Dermis microvascular lymphatic vessel endothelial cell (primary cell): Measurements from ENCODE around the gene SIGLEC1. TPM values are rescaled to one million over a fixed set of nuclear protein-coding genes. Genes with fewer than 3 reads are reported as not detected.
A peak's percentile ranks its signal among the peaks of the same experiment; 100 is the strongest.

ENCODE experiments used
- DNase-seq, 2 donors: peaks; one replicate each; pipeline versions ENCODE4 v3.0.0 to v3.0.0-alpha.2; 2010; ENCODE audit warnings: low read depth in 2 of 2
- total RNA-seq: library from RNA; depleted of rRNA; stranded (reverse); fragments of >200 nt; gene quantifications from 2 replicates; pipeline ENCODE4 v1.2.1, GENCODE V29; 2014

Gene SIGLEC1
- total RNA-seq, 1 donor from 2014 or later: not detected

DNA sequence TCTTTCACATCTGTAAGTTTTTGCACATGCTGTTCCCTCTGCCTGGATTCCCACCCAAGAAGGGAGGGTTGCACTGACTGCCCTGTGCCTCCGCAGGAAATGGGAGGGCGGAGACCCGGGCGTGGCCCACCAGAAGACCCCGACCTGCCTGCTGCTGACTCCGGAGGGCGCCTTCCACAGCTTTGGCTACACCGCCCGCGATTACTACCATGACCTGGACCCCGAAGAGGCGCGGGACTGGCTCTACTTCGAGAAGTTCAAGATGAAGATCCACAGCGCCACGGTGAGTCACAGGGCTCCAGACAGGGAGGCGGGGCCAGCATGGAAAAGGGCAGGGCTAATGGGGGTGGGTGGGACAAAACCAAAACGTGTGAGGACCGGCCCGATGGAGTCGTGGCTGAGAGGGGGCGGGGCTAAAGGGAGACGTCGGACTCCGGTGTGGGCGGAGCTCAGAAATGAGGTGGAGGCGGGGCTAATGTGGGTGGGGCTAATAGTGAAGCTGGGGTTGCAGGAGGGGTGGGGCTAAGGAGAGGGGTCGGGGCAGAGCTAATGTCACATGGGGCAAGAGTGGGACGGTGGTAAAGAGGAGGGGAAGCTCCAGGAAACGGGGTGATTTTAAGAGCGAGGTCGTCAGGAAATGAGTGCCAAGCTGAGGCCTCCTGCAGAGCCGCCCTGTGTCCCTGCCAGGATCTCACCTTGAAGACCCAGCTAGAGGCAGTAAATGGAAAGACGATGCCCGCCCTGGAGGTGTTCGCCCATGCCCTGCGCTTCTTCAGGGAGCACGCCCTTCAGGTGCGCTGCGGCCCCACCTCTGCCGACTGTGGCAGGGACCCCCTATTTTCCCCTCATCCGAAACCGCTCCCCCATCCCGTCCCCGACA lies 32.6 kb upstream of the SIGLEC1 start:
- DNase-seq: peak in 1 of 2 donors; percentile 19

DNA sequence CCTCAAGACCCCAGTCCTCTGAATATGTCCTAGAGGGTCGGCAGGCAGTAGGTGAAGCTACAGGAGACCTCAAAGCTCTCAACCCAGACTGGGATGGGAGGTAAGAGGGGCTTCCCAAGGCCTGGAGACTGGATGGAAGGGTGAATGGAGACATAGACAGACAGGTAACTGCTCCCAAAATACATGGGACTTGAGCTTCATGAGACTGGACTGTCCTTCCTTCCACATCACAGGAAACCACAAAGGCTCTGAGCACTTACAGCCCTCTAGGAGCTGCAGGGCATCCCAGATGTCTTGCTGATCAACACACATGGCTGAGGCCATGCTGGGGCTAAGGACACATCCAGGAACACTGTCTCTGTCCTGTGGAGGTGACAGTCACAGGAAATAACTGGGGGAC lies 31.6 kb upstream of the SIGLEC1 start:
- DNase-seq: no peak

DNA sequence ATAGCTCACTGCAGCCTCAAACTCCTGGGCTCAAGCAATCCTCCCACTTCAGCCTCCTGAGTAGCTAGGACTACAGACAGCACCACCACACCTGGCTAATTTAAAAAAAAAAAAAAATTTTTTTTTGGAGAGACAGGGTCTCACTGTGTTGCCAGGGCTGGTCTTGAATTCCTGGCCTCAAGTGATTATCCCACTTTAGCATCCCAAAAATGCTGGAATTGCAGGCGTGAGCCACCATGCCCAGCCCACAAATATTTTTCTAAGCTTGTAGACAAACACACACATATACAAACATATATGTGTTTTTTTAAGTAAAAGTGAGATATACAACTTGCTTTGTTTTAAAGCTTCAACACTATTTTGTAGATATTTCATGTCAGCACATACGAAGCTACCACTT lies 30.9 kb upstream of the SIGLEC1 start:
- DNase-seq: no peak

DNA sequence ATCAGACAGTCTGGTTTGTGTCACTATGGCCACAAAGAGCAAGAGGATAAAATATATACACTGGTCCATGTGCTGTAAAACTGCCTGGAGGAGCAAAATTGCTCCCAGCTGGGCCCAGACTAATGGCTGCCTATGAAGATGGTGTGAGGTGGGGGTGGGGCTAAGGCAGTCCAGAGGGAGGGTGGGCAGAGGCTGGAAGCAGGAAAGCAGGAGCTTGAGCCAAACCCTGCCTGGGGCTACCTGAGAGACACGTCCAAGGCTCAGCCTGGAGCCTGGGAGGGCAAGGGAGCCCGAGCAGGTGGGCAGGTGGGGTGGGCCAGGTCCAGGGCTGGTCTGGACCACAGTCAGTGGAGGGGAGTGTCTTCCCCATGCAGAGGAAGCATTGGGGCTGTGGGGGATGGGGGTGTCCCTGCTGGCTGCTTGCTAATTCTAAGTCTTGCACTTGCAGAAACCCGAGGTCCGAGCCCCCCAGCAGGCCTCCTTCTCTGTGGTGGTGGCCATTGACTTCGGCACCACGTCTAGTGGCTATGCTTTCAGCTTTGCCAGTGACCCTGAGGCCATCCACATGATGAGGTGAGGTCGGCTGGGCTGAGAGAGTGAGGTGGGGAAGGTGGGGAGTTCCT lies 29.5 kb upstream of the SIGLEC1 start:
- DNase-seq: no peak

DNA sequence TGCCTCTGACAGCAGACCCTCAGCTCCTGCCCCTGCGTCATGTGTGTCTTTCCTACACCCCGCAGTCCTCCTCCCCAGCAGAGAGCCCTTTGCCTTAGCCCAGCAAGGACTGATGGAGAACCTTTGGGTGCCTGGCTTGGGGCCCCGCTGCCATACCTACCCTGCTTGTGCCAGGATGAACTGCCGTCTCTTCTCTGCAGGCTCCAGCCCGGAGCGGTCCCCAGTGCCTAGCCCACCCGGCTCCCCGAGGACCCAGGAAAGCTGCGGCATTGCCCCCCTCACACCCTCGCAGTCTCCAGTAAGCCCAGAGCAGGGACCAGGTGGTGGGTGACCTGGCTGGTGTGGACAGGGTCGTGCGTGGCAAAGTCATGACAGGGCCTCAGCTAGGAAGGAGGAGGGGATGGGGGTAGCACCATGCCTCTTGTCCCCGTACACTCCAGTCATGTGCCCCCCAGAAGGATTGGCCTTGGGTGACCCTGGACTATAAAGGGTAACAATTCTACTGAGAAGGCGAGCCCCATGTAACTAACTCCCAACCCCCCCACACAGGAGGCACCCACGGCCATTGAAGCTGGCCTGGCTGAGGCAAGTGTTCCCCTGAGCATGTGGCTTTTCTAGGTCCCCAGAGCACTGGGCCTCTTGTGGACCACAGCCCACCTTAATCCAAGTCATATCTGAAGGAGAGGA lies 28.4 kb upstream of the SIGLEC1 start:
- no peak for DNase-seq

DNA sequence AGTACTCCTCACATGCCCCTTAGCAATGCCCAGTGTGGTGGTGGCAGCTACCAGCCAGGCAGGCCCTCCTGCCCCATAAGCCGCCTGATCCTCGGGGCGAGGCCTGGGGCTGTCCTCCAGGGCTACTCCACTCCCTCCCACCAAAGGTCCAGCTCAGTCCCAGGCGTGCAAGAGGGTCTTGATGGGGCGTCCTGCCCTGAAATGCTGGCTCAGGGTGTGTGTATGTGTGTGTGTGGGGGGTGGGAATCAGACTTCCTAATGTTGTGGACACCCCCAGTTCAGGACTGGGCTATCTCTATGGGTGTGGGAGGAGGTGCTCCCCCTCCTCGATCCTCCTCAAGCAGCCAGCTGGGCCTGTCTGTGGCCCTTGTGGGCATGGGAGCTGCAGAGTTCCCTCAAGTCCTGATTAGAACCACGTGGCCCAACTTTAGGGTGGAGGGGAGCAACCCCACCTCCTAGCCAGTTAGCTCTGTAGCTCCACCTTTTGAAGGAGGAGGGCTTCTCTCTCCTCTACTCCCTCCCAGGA lies 27.6 kb upstream of the SIGLEC1 start:
- no peak for DNase-seq

DNA sequence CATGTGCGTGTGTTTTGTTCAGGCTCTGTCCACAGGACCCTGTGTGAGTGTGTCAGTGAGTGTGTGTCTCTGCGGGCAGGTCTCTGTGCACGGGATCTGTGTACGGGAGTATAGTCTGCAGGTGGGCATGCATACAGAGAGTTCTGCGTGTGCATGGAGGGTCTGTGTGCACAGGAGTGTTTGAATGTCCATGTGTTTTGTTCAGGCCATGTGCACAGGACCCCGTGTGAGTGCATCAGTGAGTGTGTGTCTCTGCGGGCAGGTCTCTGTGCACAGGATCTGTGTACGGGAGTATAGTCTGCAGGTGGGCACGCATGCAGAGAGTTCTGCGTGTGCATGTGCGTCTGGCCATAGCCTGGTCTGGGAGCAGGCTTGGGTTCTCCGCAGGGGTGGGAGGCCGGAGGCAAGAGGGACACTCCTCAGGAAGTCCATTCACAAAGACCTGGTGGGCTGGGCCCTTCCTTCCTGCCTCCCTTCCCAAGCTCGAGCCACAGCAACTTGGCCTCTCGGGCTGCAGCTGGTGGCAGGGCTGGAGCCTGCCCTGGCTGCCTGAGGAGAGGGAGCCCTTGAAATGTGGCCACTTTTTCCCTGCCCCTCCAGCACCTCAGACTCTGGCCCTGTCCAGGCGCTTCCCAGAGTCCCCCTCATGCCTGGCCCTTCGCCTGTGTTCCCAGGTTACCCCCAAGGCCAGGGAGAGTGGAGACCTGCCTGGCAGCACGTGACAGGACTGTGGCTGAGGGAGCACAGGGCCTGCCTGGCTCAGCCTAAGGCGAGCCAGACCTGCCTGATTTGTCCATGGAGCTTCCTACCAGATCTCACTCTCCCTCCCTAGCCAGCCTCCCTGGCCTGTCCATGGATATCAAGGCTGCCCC lies 26.9 kb upstream of the SIGLEC1 start:
- peak; percentile 33 to 68 for DNase-seq

DNA sequence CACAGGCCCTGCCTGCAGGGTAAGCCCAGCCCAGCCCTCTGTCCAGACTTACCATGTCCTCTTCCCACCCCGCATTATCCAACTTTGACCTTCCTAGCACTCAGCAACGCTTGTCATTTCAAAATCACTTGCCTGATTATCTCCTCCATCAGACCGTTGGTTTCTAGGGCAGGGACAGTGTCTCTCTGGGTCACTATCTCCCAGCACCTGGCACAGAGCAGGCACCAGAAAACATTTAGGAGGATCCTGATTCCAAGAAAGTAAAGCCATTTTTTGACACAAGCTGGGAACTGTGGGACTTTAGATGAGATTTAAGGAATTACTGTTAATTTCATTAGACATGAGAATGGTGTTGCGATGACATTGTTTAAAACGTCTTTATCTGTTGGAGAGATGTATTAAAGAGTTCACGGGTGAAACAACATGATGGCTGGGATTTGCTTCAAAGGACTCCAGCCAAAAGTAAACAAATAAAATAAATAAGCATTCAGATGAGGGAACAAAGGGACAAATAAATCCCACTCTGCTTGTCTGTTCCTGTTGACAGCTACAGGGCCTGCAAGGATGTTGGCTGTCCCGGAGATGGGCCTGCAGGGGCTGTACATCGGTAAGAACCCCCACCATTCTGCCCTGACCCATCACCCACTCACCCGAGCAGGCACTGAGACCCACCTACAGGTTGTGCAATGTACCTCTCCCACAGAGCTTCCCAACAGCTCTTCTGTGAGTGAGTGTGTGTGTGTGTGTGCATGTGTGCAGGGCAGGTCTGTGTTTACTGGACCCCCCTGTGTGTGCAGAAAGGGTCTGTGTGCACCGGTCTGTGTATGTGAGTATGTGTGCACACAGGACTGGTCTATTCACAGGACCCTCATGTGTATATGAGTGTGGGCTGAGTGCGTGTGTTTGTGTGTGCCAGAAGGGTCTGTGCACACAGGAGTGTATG lies 26.0 kb upstream of the SIGLEC1 start:
- DNase-seq: no peak

DNA sequence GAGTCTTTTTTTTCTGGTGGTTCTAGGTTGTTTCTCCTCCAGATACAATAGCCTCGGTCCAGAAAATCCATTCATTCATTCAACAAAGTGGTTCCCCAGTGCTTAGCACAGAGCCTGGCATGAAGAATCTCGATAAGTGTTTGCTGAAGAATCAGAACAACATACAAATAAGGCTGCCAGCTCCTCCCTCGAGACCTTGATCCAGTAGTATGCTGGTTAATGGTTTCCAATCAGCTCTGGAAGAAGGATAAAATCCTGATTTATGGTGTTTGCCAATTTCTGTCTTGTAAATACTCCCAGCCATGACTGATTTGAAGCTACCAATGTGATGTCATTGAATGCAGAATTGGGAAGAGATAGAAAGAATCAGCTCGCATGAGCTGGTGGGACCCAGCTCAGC lies 23.4 kb upstream of the SIGLEC1 start:
- DNase-seq: no peak

DNA sequence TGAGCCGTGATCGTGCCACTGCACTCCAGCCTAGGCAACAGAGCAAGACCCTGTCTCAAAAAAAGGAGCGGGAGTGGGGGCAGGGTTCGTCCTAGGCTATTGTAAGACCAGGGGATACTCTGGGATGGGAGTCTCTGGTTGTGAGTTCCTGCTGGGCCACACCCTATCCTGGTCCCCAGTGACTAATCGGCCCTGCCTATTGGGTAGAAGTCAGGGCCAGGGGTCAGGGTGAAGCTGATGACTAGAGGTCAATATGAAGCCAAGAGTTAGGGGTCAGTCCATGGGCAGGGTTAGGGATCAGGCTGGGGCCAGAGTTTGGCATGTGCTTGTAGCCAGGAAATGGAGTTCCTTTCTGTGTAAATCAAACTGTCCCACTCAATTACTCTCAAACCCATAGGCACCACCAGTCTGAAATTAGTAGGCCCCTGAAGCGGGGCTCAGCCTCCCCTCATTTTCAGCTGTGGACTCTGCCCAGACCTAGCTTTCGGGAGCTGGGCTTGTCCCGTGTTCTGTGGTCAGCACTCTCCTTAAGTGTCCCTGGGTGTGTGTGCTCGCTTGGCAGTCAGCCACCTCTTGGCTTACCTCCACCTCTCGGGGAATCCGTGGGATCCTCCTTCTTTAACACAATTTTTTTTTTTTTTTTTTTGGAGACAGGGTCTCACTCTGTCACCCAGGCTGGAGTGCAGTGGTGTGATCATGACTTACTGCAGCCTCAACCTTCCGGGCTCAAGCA lies 21.9 kb upstream of the SIGLEC1 start:
- DNase-seq: peak in 1 of 2 donors; percentile 13

DNA sequence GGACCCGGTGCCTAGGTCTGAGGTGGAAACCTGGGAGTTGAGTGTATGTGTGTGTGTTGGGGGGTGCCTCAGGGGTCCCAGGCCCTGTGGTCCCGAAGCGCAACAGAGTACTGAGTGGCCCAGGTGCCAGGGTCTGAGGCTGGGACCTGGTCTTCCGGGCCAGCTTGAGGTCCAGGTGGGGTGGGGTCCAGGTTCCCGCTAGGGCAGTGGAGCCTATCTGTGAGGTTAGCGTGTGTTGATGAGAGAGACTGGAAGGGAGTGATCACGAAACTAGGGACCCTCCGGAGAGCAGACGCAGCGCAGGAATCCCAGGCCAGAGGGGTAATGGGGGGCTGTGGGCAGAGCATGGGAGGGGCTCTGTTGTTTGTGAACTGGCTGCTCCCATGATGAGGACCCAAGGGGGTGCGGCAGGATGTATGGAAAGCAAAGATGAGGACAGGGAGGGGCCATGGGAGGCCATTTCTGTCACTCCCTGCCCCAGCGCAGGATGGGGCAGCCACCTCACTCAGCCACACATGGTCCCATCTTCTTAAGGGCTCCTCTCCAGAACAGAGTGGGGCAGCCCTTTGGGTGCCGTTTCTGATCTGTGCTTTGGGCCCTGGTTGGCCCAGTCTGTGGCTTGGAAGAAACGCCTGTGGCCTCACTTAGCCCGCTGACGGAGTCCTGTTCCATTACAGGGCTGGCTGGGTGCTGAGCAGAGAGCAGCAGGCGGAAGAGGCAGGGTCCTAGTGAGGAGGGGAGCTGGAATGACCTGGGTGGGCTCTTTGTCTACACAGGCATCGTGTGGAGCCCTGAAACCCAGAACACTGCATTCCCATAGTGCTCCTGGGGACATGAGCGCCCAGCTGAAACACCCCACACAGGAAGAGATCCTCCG lies 21.0 kb upstream of the SIGLEC1 start:
- DNase-seq: no peak

DNA sequence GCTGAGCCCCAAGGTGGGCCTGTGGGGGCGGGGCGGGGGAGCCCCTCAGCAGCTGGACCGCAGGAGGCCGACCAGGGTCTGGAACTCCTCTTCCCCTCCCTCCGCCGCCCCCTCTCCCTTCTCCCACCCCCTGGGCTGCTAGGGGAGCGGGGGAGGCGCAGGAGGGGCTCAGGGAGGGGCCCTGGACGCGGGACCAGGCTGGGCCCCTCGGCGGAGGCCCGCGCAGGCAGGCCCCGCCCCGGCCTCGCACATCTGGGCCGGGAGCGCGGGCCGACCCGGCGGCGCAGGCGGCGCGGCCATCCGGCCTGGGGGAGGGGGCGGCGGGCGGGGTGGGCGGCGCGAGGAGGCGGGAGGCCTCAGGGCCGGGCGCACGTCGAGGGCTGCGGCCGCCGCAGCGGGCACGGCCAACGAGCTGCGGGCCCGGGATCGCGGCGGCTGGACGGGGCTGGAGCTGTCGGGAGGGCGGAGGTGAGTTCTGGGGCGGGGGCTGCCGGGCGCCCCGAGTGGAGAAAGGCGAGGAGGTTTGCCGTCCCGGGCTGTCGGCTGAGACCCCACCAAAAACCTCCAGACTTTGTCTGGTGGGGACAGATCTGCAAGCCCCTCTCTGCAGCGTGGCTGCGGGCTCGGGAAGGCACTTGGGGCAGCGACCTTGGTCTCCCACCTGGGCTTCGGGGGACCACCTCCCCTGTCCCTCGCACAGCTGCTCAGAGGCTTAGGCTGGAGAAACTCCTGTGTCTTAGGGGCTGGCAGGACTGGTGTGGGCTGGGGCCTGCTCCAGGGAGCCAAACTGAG lies 20.1 kb upstream of the SIGLEC1 start, which contains the start of gene HSPA12B:
TSS of gene HSPA12B (plus strand) at position 359 of the 792 bp plus-strand sequence. CDS start 5,990 bp downstream, outside the sequence.
- peak in 1 of 2 donors; percentile 29 for DNase-seq

DNA sequence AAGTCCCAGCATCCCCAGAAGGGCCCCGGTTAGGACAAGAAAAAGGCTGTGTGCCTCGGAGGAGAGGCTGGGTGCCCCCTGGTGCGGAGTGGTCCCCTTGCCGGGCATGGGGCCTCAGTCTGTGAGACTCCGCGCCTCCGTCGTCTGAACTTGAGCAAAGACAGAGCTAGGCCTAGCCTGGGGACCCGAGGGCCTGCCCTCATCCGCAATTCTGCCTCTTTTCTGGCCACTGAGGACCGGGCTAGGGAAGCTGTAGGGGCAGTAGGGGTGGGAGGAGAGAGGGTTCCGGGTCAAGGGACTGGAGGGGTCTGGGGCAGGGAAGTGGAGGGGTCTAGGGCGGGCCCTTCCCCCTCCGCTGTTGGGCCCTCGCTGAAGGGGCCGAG lies 19.5 kb upstream of the SIGLEC1 start:
- DNase-seq: no peak

DNA sequence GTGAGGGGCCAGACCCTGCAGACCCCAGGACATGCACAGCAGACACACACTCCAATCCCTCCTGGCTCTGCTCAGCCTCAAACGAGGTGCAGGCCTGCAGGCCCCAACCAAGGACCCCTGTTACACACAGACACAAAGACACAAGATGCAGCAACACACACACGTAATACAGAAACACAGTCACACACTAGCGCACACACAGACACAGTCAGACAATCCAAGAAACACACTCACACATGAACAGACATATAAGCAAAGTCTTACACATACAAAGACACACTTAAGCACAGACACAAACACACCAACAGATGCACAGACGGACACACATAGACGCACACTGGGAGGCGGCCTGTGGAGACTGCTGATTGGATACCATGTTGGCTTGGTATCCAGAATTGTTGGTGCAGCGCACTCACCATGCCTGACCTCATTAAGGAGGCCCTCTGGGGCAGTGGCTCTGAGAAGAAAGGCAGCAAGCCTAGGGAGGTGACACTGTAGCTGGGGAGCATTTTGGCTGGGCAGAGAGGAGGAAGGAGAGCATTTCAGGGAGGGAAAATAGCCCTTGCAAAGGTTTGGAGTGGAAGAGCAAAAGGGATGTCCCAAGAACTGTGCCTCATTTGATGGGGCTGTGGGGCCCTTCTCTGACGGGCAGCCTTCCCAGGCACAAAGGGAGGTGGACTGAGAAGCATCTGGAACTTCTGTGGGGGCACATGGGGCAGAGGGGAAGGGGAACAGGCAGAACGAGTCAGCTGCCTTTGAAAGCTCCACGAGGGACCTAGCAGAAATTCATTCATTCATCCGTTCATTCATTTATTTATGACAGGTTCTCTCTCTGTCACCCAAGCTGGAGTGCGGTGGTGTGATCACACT lies 18.6 kb upstream of the SIGLEC1 start:
- DNase-seq: no peak

DNA sequence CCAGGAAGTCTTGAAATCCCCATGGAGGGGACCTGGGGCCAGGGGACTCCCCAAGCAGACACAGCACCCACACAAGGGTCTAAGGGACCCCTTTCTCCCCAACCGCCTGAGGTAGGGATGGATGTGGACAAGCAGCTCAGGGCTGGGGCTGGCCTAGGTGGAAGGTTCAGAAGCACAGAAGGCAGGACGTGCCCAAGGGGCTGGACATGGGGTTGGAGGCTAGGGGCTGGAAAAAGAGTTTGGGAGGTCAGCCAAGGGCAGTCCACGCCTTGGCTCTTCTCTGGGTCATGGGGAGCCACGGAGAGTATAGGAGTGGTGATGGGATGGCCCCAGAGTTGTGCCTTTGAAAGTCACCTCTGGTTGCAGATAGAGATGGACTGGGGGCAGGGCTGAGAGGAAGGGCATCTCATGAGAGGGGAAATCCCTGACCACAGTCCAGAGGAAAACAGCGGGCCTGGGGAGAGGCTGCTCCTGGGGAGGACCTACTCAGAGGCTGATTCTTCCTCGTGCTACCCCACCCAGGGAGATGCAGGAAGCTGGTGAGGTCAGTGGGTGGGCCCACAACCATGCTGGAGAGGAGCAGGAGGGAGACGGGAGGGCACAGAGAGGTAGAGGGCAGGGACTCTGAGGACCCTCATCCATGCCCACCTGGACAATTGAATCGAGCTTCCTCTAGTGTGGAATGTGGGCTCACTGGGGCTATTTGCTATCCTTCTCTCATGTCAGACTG lies 17.6 kb upstream of the SIGLEC1 start:
- no peak for DNase-seq

DNA sequence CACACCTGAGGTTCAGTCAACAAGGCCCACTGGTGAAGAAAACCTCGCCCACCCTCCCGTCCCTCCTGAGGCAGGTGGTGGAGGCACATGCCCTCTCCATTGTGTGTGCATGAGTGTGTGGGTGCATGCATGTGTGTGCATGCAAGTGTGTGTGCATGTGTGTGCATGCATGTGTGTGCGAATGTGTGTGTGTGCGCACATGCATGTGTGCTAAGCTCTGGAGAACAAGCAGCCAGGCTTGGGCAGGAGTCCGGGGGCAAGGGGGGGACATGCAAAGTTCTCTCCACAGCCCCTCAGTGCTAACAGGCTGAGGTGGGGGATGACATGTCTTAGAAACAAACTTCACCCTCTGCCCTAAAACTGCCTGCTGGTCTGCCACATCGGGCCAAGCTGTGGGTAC lies 17.0 kb upstream of the SIGLEC1 start:
- no peak for DNase-seq
